NCI-H524 treated with DMSO at 0.1 percent for 48 hours (cell line): ENCODE measurements around the gene LIN28A.
A peak's percentile ranks its signal among the peaks of the same experiment; 100 is the strongest.

Experiments used
- DNase-seq: peaks from one replicate; lab custom pipeline; 2025; lab: John Stamatoyannopoulos, UW

The LIN28A gene

DNA sequence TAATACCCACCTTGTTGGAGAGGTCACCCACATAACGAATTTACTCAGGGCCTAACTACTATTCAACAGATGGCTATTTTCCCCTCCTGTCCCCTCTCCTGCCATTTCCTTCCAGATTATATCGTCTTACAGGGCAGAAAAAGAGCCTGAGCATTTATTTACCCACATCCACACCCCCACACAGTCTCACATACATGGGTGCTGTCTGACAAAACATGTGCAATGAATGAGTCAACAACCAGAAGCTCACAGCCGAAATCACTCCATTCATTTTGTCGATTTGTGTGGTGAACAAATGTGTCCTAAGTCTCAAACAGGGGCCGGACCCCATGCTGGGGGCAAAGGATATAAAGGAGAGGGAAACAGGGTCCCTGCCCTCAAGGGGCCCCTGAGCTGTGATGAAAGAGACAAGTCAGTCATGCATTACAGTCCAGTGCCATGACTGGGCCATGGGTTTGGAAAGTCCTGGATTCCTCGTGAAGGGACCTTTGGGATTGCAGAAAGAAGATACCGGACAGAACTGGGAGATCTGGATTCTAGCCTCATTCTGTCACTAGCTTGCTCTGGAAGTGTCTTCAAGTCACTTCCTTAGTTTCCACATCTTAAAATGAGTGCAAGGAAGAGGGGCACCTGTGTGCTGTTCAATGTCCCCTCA lies 21.7 kb upstream of the LIN28A start:
- no peak for DNase-seq

DNA sequence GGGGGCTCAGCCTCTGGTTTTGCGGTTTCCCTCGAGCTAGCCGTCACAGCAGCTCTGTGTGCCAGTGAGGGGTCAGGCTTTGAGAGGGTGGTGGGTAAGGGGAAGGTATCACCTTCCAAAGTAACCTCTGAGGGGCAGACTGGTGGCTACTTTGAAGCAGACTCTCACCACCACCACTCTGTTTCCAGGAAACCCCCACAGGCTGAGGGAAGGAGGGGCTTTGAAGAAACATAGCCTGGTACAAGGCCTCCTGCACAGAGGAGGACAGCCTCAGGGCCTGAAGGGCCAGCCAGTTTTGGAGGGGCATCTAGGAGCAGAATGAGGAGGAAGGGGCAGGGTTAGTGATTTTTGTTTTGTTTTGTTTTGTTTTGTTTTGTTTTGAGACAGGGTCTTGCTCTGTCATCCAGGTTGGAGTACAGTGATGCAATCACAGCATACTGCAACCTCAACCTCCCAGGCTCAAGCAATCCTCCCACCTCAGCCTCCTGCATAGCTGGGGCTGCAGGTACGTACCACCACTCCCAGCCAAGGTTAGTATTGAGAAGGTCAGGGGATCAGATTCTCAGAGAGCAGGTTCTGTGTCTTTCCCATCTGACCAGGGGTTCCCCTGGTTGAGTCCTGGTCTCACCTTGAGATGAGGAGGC lies 20.9 kb upstream of the LIN28A start:
- DNase-seq: no peak

DNA sequence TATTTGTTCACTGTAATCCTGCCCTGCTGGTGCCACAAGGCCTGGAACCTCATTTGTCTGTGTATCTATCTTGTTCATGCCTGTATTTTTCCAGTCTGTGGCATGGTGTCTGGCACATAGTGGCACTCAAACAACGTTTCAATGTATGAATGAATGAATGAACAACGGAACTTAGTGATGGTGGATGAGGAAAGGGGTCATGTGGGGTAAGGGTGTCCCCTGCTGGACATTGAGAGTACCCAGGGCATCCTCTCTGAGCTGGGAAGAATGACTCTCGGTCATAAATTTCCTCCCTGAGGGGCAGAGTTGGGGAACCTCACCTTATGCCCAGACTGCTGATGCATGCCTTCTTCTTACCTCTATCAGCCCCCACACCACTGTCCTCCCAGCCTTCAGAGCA lies 19.2 kb upstream of the LIN28A start:
- DNase-seq: no peak

DNA sequence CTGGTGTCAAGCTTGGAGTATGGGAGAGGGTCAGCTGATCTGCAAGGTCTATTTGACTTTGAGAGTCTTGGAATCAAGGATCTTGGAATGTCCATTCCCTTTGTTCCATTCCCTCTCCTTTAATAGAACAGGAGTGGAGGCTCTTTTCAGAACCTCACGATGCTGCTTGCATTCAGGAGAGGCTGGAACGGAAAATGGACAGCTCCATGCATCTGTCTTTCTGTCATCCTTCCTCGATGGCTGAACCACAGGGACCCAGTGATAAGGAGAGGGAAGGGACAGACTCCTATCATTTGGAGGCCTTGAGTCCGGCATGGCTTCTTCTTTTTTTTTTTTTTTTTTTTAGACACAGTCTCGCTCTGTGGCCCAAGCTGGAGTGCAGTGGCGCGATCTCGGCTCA lies 14.9 kb upstream of the LIN28A start:
- DNase-seq: no peak

DNA sequence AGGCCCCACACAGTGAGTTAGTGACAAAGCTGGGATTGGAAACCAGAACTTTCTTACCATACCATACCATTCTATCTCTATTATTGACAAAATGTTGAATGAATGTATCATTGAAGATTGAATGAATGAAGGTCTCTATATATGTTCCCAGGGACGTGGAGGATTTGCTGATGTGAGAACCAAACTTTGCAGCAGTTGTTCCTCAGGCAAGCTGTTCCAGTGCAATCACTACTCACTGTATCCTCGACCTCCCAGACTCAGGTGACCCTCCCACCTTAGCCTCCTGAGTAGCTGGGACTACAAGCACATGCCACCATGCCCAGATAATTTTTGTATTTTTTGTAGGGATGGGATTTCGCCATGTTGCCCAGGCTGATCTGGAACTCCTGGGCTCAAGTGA lies 11.6 kb upstream of the LIN28A start:
- DNase-seq: no peak

DNA sequence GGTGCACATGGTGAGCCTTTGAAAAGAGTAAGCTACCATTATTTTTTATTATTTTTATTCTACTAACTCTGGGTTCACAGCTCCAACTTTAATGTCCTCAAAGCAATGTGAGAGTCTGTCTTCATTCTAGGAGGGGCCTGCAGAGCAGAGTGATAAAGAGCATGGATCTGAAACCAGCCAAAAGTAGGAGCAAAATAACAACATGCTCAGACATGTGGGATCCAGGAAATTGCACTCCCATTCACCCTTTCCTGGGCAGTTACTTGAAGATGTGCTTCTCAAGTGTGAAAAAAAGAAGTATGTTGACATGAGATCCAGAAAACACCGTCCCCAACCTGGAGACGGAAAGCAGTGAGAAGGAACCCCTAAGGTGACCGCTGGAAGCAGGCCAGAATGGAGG lies 8.7 kb upstream of the LIN28A start:
- no peak for DNase-seq

DNA sequence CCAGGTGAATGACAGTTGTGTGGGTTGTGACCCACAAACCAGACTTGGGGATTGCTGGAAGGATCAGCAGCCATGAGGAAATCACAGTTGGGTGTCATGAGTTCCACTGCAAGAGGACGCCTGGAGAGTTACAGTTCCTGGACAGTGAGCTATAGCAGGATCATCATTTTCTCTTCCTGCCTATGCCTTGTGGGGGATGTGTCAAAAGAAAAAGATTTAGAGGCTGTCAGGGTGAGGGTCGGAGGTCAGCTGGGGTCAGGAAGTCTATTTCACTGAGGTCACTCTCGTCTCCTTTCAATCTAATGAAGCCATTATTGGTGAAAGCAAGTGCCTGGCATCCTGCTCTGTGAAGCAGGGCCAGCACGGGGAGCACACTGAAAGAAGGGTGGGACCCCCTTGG lies 7.0 kb upstream of the LIN28A start:
- DNase-seq: no peak

DNA sequence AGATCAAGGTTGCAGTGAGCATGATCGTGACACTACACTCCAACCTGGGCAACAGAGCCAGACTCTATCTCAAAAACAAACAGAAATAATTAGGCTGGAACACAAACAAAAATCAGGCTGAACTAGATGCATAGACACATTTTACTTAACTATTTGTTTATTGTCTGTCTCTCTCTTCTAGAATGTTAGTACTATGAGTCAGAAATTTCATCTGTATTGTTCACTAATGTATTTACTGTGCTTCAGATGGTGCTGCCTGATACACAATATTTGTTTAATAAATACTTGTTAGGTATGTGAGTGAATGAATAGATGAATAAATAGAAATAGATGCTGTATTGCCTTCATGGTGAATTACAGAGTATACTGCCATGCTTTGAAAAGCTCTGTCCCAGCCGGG lies 6.0 kb upstream of the LIN28A start:
- DNase-seq: no peak

DNA sequence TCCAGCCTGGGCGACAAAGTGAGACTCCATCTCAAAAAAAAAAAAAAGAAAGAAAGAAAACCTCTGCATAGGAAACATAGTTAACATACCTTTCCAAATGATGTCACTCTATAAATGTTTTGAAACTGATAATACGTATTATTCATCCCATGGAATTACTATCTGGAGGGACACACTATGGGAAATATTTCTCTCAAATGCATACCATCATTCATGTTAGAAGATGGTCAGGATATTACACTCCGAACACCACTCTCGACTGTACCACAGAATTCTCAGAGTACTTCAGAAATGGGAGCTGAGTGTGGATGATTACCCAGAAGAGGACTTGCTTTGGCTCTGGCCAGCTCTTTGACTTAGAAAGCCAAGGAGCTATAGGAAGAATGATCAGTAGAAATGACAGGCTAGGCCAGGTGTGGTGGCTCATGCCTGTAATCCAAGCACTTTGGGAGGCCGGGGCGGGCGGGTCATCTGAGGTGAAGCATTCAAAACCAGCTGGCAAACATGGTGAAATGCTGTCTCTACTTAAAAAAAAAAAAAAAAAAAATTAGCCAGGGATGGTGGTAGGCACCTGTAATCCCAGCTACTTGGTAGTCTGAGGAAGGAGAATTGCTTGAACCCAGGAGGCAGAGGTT lies 5.2 kb upstream of the LIN28A start:
- DNase-seq: no peak

DNA sequence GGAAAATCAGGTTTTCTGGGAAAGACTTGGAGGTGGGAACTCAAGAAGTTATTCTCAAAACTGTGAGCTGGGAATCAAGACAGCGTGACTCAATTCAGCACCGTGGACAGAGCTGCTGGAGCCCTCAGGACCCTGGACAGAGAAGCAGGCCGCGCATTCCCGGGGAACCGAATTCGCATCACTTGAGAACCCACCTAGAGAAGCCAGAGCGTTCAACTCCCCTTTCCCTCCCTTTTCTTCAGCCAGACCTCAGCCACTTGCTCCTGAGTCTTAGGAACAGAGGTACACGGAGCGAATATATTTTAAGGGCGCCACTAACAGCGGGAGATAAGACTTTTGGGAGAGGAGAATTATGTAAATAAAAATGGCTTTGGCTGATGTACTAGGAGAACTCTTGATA lies 2.0 kb upstream of the LIN28A start:
- DNase-seq: no peak

DNA sequence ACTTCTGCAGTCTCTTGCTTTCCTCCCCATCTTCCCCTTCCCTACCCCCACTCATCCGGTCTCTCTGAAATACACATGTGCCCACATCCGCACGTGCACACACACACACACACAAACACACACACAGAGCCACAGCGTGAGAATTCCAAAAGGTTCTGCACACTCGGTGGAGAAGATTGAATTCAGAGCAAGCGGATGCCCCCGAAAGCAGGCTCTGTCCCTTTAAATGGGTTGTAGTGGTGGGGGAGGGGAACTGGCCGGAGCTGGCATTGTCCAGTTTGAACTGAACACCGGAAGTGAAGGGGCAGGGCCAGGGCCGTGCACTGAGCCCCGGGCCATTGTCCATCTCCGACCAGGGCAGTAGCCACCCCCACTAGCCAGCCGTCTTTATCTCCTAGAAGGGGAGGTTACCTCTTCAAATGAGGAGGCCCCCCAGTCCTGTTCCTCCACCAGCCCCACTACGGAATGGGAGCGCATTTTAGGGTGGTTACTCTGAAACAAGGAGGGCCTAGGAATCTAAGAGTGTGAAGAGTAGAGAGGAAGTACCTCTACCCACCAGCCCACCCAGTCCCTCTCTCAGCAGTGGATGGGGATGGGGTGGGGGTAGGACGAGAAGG lies 1.3 kb upstream of the LIN28A start:
- no peak for DNase-seq

DNA sequence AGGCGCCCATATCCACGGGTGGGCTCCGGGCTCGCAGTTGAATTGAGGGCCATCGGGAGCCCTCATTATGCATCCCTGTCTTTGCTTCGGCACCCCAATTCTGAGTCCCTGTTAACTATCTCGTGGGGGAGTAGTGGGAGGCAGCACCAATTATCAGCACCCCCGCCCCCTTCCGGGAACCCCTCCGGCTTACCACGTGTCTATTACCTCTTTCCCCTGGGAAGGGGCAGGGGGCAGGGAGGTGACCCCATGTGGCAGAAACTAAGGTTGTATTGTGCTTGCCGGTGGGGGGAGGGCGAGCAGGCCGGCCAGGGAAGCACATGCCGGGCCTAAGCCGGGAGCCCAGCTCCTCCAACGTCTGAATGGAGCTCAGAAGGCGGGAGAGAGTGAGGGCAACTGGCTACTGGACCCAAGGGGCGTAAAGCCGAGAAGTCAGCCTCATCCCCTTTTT lies 1.0 kb downstream of the LIN28A start:
- no peak for DNase-seq

DNA sequence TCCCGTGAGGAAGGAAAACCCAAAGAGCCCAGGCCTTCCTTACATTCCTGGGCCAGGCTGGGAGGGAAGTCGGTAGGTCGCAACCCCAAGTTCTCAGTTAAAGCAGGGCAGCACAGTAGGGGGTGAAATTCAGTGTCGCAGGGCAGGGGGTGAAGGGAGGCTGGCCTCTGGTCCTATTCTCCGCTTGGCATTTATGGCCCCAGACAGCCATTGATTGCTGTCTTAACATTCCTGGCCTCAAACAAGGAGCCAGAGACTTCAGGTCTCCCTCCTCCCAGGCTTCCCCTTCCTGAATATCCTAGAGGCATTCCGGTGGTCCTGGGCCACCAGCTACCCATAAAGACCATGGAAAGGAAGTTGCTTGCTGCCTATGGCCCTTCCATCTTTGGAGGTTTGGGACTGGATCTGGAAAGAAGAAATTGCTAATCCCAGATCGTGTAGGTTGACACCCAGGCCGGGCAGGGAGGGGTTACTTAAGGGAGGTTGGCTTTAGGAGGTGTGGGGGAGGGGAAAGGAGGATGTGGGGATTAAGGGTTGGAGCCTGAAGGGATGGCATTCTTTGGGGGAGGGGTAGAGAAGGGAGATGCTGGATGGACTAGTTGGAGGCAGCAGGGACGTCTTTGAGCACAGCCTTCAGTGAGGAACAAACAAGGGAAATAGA lies 1.7 kb downstream of the LIN28A start:
- no peak for DNase-seq

DNA sequence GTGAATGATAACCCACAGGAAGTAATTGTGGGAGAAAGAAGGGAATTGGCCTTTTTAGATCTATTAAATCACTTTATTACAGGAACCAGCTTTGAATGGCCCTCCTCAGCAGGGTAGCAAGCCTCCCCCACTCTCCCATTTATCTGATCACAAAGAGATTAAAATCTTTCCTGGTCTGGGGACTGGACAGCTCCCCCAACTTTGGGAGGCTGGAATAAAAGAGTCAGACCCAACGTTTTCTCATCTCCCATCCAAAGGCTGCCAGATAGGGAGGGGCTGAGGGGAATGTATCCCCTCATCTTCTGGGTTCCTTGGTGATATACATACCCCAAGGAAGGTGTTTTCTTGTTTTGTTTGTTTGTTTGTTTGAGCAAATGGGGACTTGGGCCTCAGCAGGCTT lies 2.4 kb downstream of the LIN28A start:
- no peak for DNase-seq

DNA sequence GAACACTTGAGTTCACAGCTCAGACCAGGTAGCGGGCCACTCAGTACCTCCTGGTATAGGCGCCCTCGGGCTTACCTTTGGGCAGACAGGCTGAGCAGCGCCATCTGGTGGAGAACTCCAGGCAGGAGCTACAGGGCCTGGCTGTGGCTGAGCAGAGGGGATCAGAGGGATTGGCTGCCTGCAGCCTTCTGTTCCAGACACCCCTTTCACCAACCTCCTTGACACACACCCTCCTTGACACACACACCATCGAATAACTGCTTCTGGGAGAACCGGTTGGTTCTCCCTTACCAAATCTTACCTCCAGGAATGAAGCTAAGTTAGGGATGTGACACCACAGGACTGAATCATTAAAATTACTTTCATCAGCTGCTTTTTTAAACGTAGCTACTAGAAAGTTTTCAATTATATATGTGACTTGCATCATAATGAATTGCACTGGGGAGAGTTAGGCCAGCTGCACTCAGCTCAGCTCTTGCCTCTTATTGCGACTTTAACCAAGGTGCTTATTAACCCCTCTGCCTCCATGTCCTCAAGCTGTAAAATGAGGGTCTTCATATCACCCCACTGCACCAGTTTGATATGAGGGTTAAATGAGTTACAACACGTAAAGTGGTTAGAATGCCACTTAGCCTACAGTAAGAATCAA lies 6.6 kb downstream of the LIN28A start:
- peak; percentile 24 for DNase-seq

DNA sequence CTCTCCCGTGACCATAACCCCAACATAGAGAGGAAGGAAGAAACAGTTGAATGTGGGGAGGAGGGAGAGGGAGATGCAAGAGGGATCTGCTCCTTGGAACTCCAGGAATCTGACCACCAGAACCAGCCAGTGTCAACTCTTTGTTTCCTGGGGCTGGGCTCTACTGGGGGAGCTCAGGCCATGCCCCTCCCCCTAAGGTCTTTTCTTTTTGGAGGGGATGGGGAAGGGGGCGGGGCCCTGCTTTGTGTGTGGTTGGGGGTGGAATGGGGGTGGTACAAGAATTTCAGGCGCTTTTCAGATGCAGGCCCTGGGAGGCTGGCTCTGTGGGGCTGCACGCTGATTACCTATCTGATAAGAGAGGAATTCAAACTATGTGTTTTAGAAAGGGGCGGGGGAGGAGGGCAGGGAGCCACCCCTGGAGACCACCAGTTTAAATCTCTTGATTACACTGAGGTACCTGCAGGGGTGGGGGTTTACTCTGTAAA lies 8.3 kb downstream of the LIN28A start:
- DNase-seq: no peak

DNA sequence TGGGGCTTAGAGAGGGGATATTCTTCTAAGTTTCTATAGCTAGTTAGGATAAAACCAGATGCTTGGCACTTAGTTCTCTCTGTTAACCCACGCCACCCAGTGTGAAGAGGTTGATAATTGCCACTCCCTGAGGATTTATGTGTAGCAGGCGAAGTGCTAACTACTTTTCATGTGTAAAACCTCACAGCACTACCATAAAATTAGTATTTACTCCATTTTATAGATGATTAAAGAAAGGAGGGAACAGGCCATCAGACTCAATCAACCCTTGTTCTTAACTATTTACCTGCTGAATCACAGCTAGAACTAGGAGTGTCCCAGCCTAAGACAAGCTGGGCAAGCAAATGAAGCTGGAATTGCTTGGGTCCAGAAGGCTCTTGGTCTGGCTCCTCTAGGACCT lies 8.9 kb downstream of the LIN28A start:
- peak; percentile 80 for DNase-seq

DNA sequence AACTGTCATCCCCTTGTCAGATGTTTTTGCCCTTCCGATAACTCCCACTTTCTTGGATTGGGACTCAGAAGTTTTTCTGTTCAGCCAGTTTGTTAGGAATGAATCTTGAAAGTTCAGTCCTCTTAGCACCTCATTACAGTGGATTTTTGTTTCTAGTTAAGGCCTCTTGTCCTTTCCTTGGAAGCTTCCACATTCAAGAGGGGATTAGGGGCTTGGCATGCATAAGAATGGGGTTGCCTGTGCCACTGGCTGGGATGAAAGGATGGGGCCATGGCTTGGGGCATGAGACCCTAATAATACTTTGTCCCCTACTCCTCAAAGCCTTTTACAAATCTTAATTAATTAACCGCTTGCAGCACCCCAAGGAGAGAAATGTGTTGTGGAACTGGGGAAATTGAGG lies 19.1 kb downstream of the LIN28A start:
- no peak for DNase-seq

DNA sequence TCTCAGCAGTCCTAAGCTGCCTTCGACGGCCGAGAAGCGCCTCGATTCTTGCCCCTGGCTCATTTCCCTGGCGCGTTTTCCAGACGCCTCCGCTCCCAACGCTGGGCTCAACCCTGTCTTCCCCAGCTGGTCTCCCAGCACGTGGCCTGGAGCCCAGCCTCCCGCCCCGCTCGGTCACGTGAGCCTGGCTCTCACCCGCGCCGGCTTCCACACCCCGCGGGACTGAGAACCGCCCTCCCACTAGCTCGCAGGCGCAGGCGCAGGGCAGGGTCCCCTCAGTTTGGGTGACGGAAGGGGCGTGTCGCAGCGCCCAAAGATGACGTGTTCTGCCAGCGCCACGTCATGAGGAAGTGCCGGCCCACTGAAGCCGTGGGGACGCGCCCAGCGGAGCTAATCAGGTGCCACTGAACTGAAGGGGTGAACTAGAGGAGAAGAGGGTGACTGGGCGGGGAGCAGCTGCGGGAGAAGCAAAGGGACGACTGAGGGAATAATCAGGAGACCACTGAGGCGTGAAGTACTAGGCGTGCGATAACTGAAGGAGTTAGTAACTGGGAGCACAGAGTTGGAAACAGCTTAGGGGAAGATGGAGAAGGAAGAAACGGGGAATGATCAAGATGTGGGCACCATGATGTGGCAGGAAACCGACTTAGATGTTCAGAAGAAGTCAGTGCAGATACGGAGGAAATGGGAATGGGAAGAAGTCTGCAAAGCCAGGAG lies 21.5 kb downstream of the LIN28A start, which contains the start of gene DHDDS:
Gene DHDDS, plus strand, starts transcription at position 343 of the 717 bp plus-strand sequence. CDS start 625 bp downstream, outside the sequence.
- peak; percentile 87 for DNase-seq

DNA sequence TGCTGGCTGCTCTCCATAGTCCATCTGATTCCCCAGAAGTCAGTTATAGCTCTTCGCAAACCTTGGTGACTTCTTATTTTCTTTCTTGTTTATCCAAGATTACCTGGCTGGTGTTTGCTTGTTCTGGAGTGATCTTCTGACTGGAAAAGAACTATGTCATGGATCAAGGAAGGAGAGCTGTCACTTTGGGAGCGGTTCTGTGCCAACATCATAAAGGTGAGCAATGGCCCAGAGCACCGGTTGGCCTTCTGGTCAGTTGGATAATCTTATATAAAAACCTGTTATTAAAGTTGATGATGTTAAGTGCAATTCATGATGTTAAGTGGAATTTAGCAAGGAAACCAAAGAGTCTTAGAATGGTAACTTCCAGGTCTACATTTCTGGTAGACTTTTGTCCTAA lies 22.2 kb downstream of the LIN28A start:
- no peak for DNase-seq

DNA sequence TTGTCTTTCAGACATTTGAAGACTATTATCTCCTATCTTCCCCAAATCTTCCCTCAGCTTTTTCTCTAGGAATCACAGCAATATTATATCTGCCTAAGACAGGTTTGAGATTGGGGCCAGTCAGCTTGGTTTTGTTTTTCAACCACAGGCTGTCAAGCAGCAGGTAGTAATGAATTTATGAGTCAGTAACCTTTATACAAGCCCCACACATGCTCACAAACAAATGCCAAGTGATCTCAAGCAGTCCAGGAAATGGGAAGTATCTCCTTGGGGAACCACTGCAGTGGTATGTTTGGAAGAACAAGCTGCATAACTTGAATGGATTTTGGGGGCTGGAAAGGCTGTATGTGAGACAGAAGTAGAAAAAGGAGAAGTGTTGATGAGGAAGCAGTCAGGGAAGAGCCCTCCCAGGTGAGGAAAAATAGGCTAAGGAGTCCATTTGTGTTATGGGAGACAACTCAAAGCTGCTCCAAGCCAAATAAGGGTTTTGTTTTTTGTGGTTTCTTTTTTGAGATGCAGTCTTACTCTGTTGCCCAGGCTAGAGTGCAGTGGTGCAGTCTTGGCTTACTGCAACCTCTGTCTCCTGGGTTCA lies 23.6 kb downstream of the LIN28A start:
- DNase-seq: no peak
